ENCODE data around the gene PRKD1. TPM values are rescaled to one million over a fixed set of nuclear protein-coding genes. Genes with fewer than 3 reads are reported as not detected.
"Not testable (repeated sequence)": the region's sequence is repeated elsewhere in the genome, so short reads cannot be mapped to it uniquely, and the experiment has no call there.

The PRKD1 gene
- total RNA-seq, 1 experiment from 2014 or later: not detected

DNA sequence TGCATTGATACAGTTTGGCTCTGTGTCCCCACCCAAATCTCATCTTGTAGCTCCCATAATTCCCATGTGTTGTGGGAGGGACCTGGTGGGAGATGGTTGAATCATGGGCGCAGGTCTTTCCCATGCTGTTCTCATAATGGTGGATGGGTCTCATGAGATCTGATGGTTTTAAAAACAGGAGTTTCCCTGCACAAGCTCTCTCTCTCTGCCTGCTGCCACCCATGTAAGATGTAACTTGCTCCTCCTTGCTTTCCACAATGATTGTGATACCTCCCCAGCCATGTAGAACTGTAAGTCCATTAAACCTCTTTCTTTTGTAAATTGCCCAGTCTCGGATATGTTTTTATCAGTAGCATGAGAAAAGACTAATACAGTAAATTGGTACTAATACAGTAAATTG is 74.0 kb downstream of the PRKD1 start:
- RAD21 ChIA-PET (ENCODE audit: low non-redundant PET in 1 of 2, low total read pairs in 2 of 2, uncharacterized antibody in 2 of 2, unreplicated experiment in 2 of 2); H3K4me3 ChIP-seq (replicated peaks in 1 of 2; ENCODE audit: low read depth in 1 of 2, low read length in 2 of 2); intact Hi-C loops (cut with micrococcal nuclease); H3K9me2 ChIP-seq (ENCODE audit: insufficient read depth); H3K79me2 ChIP-seq (ENCODE audit: insufficient read depth, low read length); DNase-seq (ENCODE audit: low read depth, low spot score); POLR2A ChIA-PET; H3K4me2 ChIP-seq (ENCODE audit: low read length); H2AFZ ChIP-seq (ENCODE audit: low read depth, low read length, poor library complexity, severe bottlenecking); H3K27ac ChIP-seq (ENCODE audit: low read depth, low read length); CTCF ChIA-PET; BruUV-seq (replicated peaks); H3K4me1 ChIP-seq (ENCODE audit: control insufficient read depth in 1 of 2, insufficient read depth in 2 of 2, low read length in 2 of 2); H3K27me3 ChIP-seq (ENCODE audit: insufficient read depth, low read length); H3K36me3 ChIP-seq (ENCODE audit: control insufficient read depth in 1 of 2, insufficient read depth in 2 of 2, low read length in 2 of 2); ATAC-seq; H4K20me1 ChIP-seq (ENCODE audit: insufficient read depth); H3K9ac ChIP-seq (ENCODE audit: low read length): not testable (repeated sequence)
- H3K9me3 ChIP-seq (ENCODE audit: control insufficient read depth in 1 of 2, insufficient read depth in 1 of 2, low read depth in 1 of 2, low read length in 2 of 2): peaks cover 8 to 27% of the 10 kb centered on the region in 2 experiments; a peak in 2 of 4 replicates

DNA sequence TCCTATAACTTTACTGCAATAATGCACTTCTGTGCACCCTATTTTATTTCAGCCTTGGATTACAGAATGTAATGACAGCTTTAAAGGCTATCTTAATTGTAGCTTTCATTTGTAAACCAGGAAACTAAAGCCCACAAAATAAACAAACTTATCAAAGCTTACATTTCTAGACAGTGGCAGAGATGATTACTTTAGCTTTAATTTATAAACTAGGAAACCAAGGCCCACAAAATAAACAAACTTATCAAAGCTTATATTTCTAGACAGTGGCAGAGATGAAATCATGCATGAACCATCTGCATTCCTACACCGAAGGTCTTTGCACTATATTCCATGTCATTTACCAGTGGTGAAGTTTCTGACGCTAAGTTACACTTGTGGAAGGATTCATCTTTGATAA is 74.4 kb downstream of the PRKD1 start:
- Histone ChIP-seq H4K20me1 (ENCODE audit: insufficient read depth) (no peaks in the 10 kb centered on the region), H3K36me3 (ENCODE audit: control insufficient read depth in 1 of 2, insufficient read depth in 2 of 2, low read length in 2 of 2) (no peaks in the 10 kb centered on the region), H3K27me3 (ENCODE audit: insufficient read depth, low read length) (no peaks in the 10 kb centered on the region), H3K9me3 (ENCODE audit: control insufficient read depth in 1 of 2, insufficient read depth in 1 of 2, low read depth in 1 of 2, low read length in 2 of 2) (peaks cover 8 to 29% of the 10 kb centered on the region in 2 experiments; a peak in 2 of 4 replicates), H3K9ac (ENCODE audit: low read length) (no peak overlapping the region), H3K4me3 (replicated peaks in 1 of 2; ENCODE audit: low read depth in 1 of 2, low read length in 2 of 2) (no peak overlapping the region), H3K9me2 (ENCODE audit: insufficient read depth) (no peaks in the 10 kb centered on the region), H3K4me1 (ENCODE audit: control insufficient read depth in 1 of 2, insufficient read depth in 2 of 2, low read length in 2 of 2) (no peaks in the 10 kb centered on the region), H2AFZ (ENCODE audit: low read depth, low read length, poor library complexity, severe bottlenecking) (no peak overlapping the region), H3K27ac (ENCODE audit: low read depth, low read length) (no peak overlapping the region), H3K4me2 (ENCODE audit: low read length) (no peak overlapping the region), H3K79me2 (ENCODE audit: insufficient read depth, low read length) (no peaks in the 10 kb centered on the region)
- no TSS peak for BruUV-seq (replicated peaks)
- CTCF ChIA-PET: no interaction called here
- intact Hi-C loops (cut with micrococcal nuclease): no loop called here
- RAD21 ChIA-PET (ENCODE audit: low non-redundant PET in 1 of 2, low total read pairs in 2 of 2, uncharacterized antibody in 2 of 2, unreplicated experiment in 2 of 2): no interaction called here
- DNase-seq (ENCODE audit: low read depth, low spot score) (no peak), ATAC-seq (no peak)
- no peak for TF ChIP-seq FOSL1 (IDR thresholded peaks at IDR 0.05; ENCODE audit: low read depth)
- TF ChIP-seq EZH2 (IDR thresholded peaks at IDR 0.05): no peak
- TF ChIP-seq, protein P1, sequence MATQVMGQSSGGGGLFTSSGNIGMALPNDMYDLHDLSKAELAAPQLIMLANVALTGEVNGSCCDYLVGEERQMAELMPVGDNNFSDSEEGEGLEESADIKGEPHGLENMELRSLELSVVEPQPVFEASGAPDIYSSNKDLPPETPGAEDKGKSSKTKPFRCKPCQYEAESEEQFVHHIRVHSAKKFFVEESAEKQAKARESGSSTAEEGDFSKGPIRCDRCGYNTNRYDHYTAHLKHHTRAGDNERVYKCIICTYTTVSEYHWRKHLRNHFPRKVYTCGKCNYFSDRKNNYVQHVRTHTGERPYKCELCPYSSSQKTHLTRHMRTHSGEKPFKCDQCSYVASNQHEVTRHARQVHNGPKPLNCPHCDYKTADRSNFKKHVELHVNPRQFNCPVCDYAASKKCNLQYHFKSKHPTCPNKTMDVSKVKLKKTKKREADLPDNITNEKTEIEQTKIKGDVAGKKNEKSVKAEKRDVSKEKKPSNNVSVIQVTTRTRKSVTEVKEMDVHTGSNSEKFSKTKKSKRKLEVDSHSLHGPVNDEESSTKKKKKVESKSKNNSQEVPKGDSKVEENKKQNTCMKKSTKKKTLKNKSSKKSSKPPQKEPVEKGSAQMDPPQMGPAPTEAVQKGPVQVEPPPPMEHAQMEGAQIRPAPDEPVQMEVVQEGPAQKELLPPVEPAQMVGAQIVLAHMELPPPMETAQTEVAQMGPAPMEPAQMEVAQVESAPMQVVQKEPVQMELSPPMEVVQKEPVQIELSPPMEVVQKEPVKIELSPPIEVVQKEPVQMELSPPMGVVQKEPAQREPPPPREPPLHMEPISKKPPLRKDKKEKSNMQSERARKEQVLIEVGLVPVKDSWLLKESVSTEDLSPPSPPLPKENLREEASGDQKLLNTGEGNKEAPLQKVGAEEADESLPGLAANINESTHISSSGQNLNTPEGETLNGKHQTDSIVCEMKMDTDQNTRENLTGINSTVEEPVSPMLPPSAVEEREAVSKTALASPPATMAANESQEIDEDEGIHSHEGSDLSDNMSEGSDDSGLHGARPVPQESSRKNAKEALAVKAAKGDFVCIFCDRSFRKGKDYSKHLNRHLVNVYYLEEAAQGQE (IDR thresholded peaks at IDR 0.05; ENCODE audit: low read depth): no peak
- TF ChIP-seq ZNF274 (IDR thresholded peaks at IDR 0.05; ENCODE audit: low read depth, low read length): no peak
- no peak for TF ChIP-seq SRF (IDR thresholded peaks at IDR 0.05; ENCODE audit: low read depth)
- no peak for TF ChIP-seq ELF1 (IDR thresholded peaks at IDR 0.05; ENCODE audit: borderline replicate concordance, low read depth)
- TF ChIP-seq, protein P2, sequence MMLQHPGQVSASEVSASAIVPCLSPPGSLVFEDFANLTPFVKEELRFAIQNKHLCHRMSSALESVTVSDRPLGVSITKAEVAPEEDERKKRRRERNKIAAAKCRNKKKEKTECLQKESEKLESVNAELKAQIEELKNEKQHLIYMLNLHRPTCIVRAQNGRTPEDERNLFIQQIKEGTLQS (IDR thresholded peaks at IDR 0.05): no peak
- no peak for TF ChIP-seq ZFX (IDR thresholded peaks at IDR 0.05)
- TF ChIP-seq JUND (IDR thresholded peaks at IDR 0.05): no peak
- no peak for TF ChIP-seq POLR2AphosphoS5 (IDR thresholded peaks at IDR 0.05; ENCODE audit: low read depth, low read length)
- no peak for TF ChIP-seq EGR1 (IDR thresholded peaks at IDR 0.05; ENCODE audit: low read depth)
- TF ChIP-seq TCF7L2 (IDR thresholded peaks at IDR 0.05; ENCODE audit: borderline replicate concordance, extremely low read depth, insufficient read depth, insufficient read length): no peak
- no peak for TF ChIP-seq SP1 (IDR thresholded peaks at IDR 0.05; ENCODE audit: low read depth)
- no peak for TF ChIP-seq POLR2A (IDR thresholded peaks at IDR 0.05; ENCODE audit: borderline replicate concordance, extremely low read depth, insufficient read depth, insufficient read length)
- POLR2A ChIA-PET: no interaction called here

All from HCT116 (cell line).